Spleen (tissue), 7 donors: ENCODE results near the gene ZNF507.

Source experiments
- POLR2A ChIP-seq, 3 donors: fragments of 450-650 bp; IDR thresholded peaks; one replicate each; pipeline ENCODE4 v1.5.1; 2017; ENCODE audit warnings: antibody characterized with exemption in 3 of 3, mild to moderate bottlenecking in 1 of 3
- TF ChIP-seq, protein P1 (sequence below), 11 experiments: fragments of 200-600 bp in 7 of 11; fragments of 450-650 bp in 4 of 11; sonication (generic) in 4 of 11; IDR thresholded peaks in 8 of 11; conservative IDR thresholded peaks in 3 of 11; 1 replicate in 7 of 11; 2 replicates in 4 of 11; pipeline versions ENCODE4 v1.4.0 to v1.8.0; 2016 to 2021; ENCODE audit warnings: antibody characterized with exemption in 11 of 11, inconsistent platforms in 4 of 11, mild to moderate bottlenecking in 1 of 11
- donor health status: DM: no; HTN: no; CAD: no; lungs with moderate emphysema.
- donor health status: DM: no; HTN: no; CAD: no.
- donor health status: DM: no; HTN: no; CAD: no.

- TF ChIP-seq, protein P1, sequence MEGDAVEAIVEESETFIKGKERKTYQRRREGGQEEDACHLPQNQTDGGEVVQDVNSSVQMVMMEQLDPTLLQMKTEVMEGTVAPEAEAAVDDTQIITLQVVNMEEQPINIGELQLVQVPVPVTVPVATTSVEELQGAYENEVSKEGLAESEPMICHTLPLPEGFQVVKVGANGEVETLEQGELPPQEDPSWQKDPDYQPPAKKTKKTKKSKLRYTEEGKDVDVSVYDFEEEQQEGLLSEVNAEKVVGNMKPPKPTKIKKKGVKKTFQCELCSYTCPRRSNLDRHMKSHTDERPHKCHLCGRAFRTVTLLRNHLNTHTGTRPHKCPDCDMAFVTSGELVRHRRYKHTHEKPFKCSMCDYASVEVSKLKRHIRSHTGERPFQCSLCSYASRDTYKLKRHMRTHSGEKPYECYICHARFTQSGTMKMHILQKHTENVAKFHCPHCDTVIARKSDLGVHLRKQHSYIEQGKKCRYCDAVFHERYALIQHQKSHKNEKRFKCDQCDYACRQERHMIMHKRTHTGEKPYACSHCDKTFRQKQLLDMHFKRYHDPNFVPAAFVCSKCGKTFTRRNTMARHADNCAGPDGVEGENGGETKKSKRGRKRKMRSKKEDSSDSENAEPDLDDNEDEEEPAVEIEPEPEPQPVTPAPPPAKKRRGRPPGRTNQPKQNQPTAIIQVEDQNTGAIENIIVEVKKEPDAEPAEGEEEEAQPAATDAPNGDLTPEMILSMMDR (IDR thresholded peaks at IDR 0.05 in 8 of 11, conservative IDR thresholded peaks at IDR 0.05 in 3 of 11), result no peak
- no peak for TF ChIP-seq POLR2A (IDR thresholded peaks at IDR 0.05)
Measured at GRCh38 chr19:32361574-32362317, 16.3 kb downstream of the ZNF507 start.
